AG09309 (cell line): ENCODE measurements around the gene SYNDIG1.

ENCODE experiments used
- DNase-seq: peaks from one replicate; pipeline ENCODE4 v3.0.0-alpha.2; 2010; ENCODE audit warnings: low read depth
- H3K4me3 ChIP-seq: 2 replicates; pipeline ENCODE4 v1.5.1; 2011; ENCODE audit warnings: mild to moderate bottlenecking, low read depth, low read length, moderate library complexity; ENCODE audit not compliant: control insufficient read depth
- TF ChIP-seq, protein P1 (sequence below): IDR thresholded peaks from 2 replicates; pipeline ENCODE4 v1.5.1; 2011; ENCODE audit warnings: mild to moderate bottlenecking, low read depth, low read length, inconsistent platforms; ENCODE audit not compliant: insufficient read depth, control insufficient read depth; ENCODE audit errors: missing control alignments

The SYNDIG1 gene

DNA sequence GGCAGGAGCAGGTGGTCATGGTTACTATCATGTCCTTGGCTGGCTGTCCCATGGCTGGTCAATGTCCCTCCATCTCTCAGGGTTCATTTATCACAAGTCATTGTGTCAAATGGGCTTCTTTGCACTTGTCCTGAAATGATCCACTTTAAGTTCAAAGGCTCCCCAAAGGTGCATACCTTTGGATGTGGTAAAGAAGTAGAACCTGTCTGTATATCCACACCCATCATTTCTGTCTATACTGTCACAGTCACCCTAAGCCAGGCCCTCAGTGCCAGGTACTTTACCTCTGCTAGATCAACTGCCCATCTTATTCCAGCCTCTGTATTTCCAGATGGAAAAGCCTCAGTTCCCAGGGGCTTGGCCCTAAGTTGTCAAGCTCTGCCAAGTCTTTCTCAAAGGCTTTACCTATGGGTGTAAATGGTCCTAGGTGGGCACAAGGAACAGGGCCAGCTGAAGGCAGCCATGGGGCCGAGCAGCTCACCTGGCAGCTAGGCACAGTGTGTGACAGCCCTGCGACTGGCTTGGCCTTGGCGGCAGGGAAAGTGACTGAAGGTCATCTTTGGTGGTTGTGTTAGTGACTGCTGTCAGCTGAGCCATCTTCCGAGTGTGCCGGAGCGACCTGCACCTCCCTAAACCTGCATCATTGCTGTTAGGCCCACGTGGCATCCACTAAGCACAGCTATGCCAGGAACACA, 198.4 kb downstream of the SYNDIG1 start:
- no peak overlapping the region for H3K4me3 ChIP-seq
- TF ChIP-seq, protein P1, sequence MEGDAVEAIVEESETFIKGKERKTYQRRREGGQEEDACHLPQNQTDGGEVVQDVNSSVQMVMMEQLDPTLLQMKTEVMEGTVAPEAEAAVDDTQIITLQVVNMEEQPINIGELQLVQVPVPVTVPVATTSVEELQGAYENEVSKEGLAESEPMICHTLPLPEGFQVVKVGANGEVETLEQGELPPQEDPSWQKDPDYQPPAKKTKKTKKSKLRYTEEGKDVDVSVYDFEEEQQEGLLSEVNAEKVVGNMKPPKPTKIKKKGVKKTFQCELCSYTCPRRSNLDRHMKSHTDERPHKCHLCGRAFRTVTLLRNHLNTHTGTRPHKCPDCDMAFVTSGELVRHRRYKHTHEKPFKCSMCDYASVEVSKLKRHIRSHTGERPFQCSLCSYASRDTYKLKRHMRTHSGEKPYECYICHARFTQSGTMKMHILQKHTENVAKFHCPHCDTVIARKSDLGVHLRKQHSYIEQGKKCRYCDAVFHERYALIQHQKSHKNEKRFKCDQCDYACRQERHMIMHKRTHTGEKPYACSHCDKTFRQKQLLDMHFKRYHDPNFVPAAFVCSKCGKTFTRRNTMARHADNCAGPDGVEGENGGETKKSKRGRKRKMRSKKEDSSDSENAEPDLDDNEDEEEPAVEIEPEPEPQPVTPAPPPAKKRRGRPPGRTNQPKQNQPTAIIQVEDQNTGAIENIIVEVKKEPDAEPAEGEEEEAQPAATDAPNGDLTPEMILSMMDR: no peak
- no peak for DNase-seq

DNA sequence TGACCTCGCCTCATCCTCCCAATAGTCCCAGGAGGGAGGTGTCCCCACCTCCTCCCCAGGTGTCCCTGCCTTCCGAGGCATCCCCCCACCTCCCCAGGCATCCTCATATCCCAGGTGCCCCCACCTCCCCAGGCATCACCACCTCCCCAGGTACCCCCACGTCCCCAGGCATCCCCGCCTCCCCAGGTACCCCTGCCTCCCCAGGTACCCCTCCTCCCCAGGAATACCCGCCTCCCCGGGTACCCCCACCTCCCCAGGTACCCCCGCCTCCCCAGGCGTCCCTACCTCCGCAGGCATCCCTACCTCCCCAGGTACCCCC, 198.9 kb downstream of the SYNDIG1 start:
- DNase-seq: no peak
- H3K4me3 ChIP-seq: no peak overlapping the region
- TF ChIP-seq, protein P1: no peak

DNA sequence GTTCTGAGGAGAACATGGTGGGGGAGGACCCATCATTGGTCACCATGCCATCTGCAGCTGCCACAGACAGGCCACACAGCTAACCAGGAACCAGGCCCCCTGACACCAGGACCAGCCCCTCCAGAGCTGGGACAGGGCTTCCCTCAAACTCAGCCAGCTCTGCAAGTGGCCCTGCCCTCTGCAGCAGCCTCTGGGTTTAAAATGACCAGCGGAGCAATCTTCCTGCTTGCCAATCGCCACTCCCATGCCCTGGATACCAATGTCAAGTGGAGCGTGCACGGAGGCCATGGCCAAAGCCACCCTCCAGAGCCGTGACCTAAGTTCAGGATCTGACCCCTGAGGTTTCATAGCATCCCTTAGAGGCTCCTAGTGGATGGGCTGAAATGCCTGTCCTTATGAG, 199.4 kb downstream of the SYNDIG1 start:
- TF ChIP-seq, protein P1: no peak
- no peak for DNase-seq
- H3K4me3 ChIP-seq: no peak overlapping the region

DNA sequence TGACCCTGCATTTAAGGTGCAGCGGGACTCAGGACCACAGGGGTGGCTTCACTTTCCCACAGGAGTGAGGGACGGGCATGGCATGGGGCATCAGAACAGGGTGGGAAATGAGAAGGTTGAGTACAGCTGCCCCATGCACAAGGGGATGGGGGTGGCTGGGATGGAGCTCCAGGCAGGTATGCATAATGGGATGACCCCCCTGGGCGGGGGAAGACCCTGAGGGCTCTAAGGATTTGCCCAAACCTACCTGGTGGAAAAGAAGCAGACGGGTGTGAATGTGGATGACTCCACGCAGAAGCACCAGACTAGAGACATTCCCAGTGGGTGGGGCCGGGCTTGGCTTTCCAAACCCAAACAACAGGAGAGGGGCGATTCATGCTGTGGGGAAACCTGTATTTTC, 200.3 kb downstream of the SYNDIG1 start:
- no peak overlapping the region for H3K4me3 ChIP-seq
- DNase-seq: no peak
- TF ChIP-seq, protein P1: no peak

DNA sequence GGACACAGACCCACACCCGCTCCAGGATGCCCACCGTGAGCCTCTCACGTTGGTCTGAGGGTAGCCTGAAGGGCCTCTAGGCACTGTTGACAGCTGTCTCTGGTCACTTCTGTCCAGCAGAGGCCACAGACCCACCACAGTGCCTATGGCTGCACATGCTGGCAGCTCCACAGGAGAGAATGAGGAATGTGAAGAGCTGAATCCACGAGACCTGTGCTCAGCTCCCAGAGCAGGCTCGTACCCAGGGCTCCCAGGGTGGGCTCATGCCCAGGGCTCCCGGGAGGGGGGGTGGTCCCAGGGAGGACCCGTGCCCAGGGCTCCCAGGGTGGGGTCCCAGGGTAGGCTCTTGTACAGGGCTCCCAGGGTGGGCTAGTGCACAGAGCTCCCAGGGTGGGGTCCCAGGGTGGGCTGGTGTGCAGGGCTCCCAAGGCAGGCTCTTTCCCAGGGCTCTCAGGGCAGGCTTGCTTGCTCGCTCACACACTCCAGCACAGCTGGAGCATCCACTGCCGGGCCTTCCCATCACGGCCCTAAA, 201.0 kb downstream of the SYNDIG1 start:
- DNase-seq: no peak
- TF ChIP-seq, protein P1: no peak
- no peak overlapping the region for H3K4me3 ChIP-seq

DNA sequence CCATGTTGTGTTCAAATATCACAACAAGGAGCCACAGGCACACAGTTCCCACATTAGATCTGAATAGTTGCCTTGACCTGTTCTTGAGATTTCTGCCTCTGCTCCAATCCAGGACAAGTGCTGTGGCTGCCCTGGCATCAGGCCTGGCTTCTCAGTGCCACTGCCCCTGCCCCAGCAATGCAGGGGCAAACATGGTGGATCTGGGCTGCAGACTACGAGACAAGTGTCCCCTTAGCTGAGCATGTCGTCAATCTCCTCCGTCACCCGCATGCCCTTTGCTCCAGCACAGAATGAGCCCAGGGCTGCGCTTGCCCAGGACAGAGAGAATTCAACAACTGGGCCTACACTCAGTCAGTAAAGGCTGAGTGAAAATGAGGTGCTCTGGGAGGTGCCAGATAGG, 201.6 kb downstream of the SYNDIG1 start:
- no peak overlapping the region for H3K4me3 ChIP-seq
- TF ChIP-seq, protein P1: no peak
- no peak for DNase-seq
